Lower leg skin (tissue), 3 donors: ENCODE results near the gene CEACAM4.

ENCODE experiments used
- CTCF ChIP-seq, 3 donors: fragments of 450-650 bp; IDR thresholded peaks; one replicate each; pipeline ENCODE4 v1.5.1; 2016; ENCODE audit warnings: antibody characterized with exemption in 3 of 3, mild to moderate bottlenecking in 3 of 3, moderate library complexity in 2 of 3
- POLR2A ChIP-seq, 2 donors: fragments of 450-650 bp; IDR thresholded peaks; one replicate each; pipeline ENCODE4 v1.6.1; 2016 to 2017; ENCODE audit warnings: antibody characterized with exemption in 2 of 2, mild to moderate bottlenecking in 1 of 2, moderate library complexity in 1 of 2

- no peak for TF ChIP-seq CTCF (IDR thresholded peaks at IDR 0.05)
- no peak for TF ChIP-seq POLR2A (IDR thresholded peaks at IDR 0.05)
Measured at GRCh38 chr19:41621654-41622053, 5.2 kb downstream of the CEACAM4 start.
